Activated CD8-positive, alpha-beta T cell treated with anti-CD3 and anti-CD28 coated beads for 36 hours (primary cell): ENCODE data around the gene SLC66A2. TPM values are rescaled to one million over a fixed set of nuclear protein-coding genes. Genes with fewer than 3 reads are reported as not detected.

Source experiments
- ATAC-seq: fragments of 200-7000 bp; cut with Tn5 transposase; one replicate; pipeline ENCODE4 v1.10.0; 2021; ENCODE audit warnings: mild to moderate bottlenecking, moderate library complexity
- CTCF ChIA-PET: fragments of 350-600 bp; sonication (Branson Sonifier 250); formaldehyde crosslinking; loops from one replicate; lab custom pipeline; 2021; ENCODE audit warnings: antibody characterized with exemption; lab: Charles Lee
- POLR2A ChIA-PET: fragments of 350-600 bp; sonication (Branson Sonifier 250); formaldehyde crosslinking; loops from one replicate; lab custom pipeline; 2021; ENCODE audit warnings: antibody characterized with exemption; lab: Charles Lee
- DNase-seq: peaks from one replicate; pipeline ENCODE4 v3.0.0-alpha.2; 2020
- H3K27ac Mint-ChIP-seq: one replicate; pipeline ENCODE4 v1.8.0; 2021; ENCODE audit warnings: mild to moderate bottlenecking, mixed read lengths
- H3K27me3 Mint-ChIP-seq: one replicate; pipeline ENCODE4 v1.8.0; 2021; ENCODE audit warnings: mixed read lengths
- H3K36me3 Mint-ChIP-seq: one replicate; pipeline ENCODE4 v1.8.0; 2021; ENCODE audit warnings: low read depth, mixed read lengths
- H3K4me1 Mint-ChIP-seq: one replicate; pipeline ENCODE4 v1.8.0; 2021; ENCODE audit warnings: low read depth, mixed read lengths
- H3K4me3 Mint-ChIP-seq: one replicate; pipeline ENCODE4 v1.8.0; 2021; ENCODE audit warnings: mild to moderate bottlenecking, moderate library complexity, mixed read lengths
- H3K9me3 Mint-ChIP-seq: one replicate; pipeline ENCODE4 v1.8.0; 2021; ENCODE audit warnings: mixed read lengths
- CTCF ChIP-seq: fragments of 200-600 bp; IDR thresholded peaks from one replicate; pipeline ENCODE4 v1.8.0; 2022; ENCODE audit warnings: antibody characterized with exemption, mild to moderate bottlenecking
- intact Hi-C: fragments of 100-400 bp; cut with micrococcal nuclease; formaldehyde crosslinking; loops from one replicate; pipeline ENCODE4 v1.10.0; 2022
- total RNA-seq, 2 experiments: library from RNA; stranded (reverse); gene quantifications; one replicate each; pipeline ENCODE4 v1.2.3, GENCODE V29; 2021

Gene SLC66A2
- total RNA-seq, 2 experiments from 2014 or later: 28.2 to 29.7 TPM

GRCh38 chr18:79970419-79971133, 19.1 kb upstream of the SLC66A2 start:
- Mint-ChIP-seq H3K4me1 (peaks cover 1% of the 10 kb centered on the region), H3K36me3 (peaks cover 43% of the 10 kb centered on the region), H3K9me3 (no peaks in the 10 kb centered on the region), H3K27ac (no peak overlapping the region), H3K4me3 (no peak overlapping the region), H3K27me3 (no peaks in the 10 kb centered on the region)
- intact Hi-C loops: no loop called here
- no peak for ATAC-seq
- ChIA-PET POLR2A (interaction anchor here (1.0 to 1.5 kb wide), 4 partner anchors 9 to 16 kb away, joined by 3 to 4 read pairs (median 3); no protein-coding TSS in a partner anchor), CTCF (interaction anchor here (0.7 kb wide), 1 partner anchor 17 kb away, joined by 3 read pairs; no protein-coding TSS in a partner anchor)
- TF ChIP-seq CTCF: no peak
- no peak for DNase-seq

GRCh38 chr18:79965119-79965902, 13.9 kb upstream of the SLC66A2 start:
- H3K27me3 Mint-ChIP-seq: no peaks in the 10 kb centered on the region
- H3K9me3 Mint-ChIP-seq: no peaks in the 10 kb centered on the region
- peaks cover 4% of the 10 kb centered on the region for H3K36me3 Mint-ChIP-seq
- peak overlapping the region; percentile 81 for H3K27ac Mint-ChIP-seq
- H3K4me1 Mint-ChIP-seq: peaks cover 30% of the 10 kb centered on the region
- no peak for TF ChIP-seq CTCF
- ChIA-PET POLR2A (no interaction called here), CTCF (interaction anchor here (1.6 kb wide), 1 partner anchor 22 kb away, joined by 4 read pairs; no protein-coding TSS in a partner anchor)
- H3K4me3 Mint-ChIP-seq: peak overlapping the region; percentile 70
- ATAC-seq (peak; percentile 35), DNase-seq (peak; percentile 37)
- intact Hi-C loops: no loop called here

GRCh38 chr18:79964330-79965118, 13.1 kb upstream of the SLC66A2 start, which contains the start of gene HSBP1L1:
Gene HSBP1L1, plus strand, starts transcription at chr18:79964643. Its CDS starts 93 bp downstream, at chr18:79964736.
- peak; percentile 73 for DNase-seq
- peaks cover 4% of the 10 kb centered on the region for H3K36me3 Mint-ChIP-seq
- no peaks in the 10 kb centered on the region for H3K27me3 Mint-ChIP-seq
- peaks cover 30% of the 10 kb centered on the region for H3K4me1 Mint-ChIP-seq
- TF ChIP-seq CTCF: no peak
- POLR2A ChIA-PET: interaction anchor here (0.6 to 1.4 kb wide), 2 partner anchors 19 to 769 kb away, joined by 3 to 4 read pairs; no protein-coding TSS in a partner anchor
- no peaks in the 10 kb centered on the region for H3K9me3 Mint-ChIP-seq
- intact Hi-C loops: no loop called here
- H3K27ac Mint-ChIP-seq: peak within 1 kb of the TSS; percentile 81
- ATAC-seq: peak; percentile 72
- H3K4me3 Mint-ChIP-seq: peak within 1 kb of the TSS; percentile 70
- CTCF ChIA-PET: no interaction called here

- peaks cover 30% of the 10 kb centered on the region for H3K4me1 Mint-ChIP-seq
- DNase-seq (no peak), ATAC-seq (no peak)
- H3K36me3 Mint-ChIP-seq: peaks cover 4% of the 10 kb centered on the region
- peak overlapping the region; percentile 54 for H3K4me3 Mint-ChIP-seq
- intact Hi-C loops: no loop called here
- TF ChIP-seq CTCF: no peak
- no peaks in the 10 kb centered on the region for H3K27me3 Mint-ChIP-seq
- ChIA-PET CTCF (interaction anchor here (0.8 to 2.2 kb wide), 5 partner anchors 12 to 28 kb away, joined by 3 to 7 read pairs (median 4); partner anchors contain the start of genes SLC66A2 and TXNL4A), POLR2A (interaction anchor here (0.6 to 1.4 kb wide), 3 partner anchors 12 to 769 kb away, joined by 3 to 4 read pairs (median 4); no protein-coding TSS in a partner anchor)
- no peak overlapping the region for H3K27ac Mint-ChIP-seq
- no peaks in the 10 kb centered on the region for H3K9me3 Mint-ChIP-seq
Observed at GRCh38 chr18:79963658-79964329, 12.3 kb upstream of the SLC66A2 start.
